ENCODE data around the gene UBE2G1. TPM values are rescaled to one million over a fixed set of nuclear protein-coding genes. Genes with fewer than 3 reads are reported as not detected.

The UBE2G1 gene
- polyA plus RNA-seq (52.1 to 86.2 TPM (median 60.1 TPM) in 3 replicates), polyA minus RNA-seq (19.1 to 49.6 TPM (median 30.4 TPM) in 3 replicates)
- 36.2 TPM for polyA plus RNA-seq (2011; ENCODE audit: low read depth)
- 53.0 and 109 TPM in 2 replicates for polyA plus RNA-seq (2011; cell fraction: cytosol; rRNA removed)
- 56.5 and 67.3 TPM in 2 replicates for polyA plus RNA-seq (2011; cell fraction: nucleus; rRNA removed)
- 63.6 and 74.0 TPM in 2 replicates for polyA plus RNA-seq (2012; ENCODE audit: low replicate concordance)
- polyA minus RNA-seq (2011; cell fraction: cytosol; rRNA and poly(A)+ RNA removed): 77.9 TPM
- polyA minus RNA-seq (2011; cell fraction: nucleus; rRNA and poly(A)+ RNA removed): 51.2 and 60.7 TPM in 2 replicates

- dilution Hi-C loops (cut with MboI; ENCODE audit: extremely low pct_ligation_motif_present, low sequenced_read_pairs): no loop called here
- Histone ChIP-seq H3K36me3 (ENCODE audit: control insufficient read depth in 2 of 2, extremely low read depth in 1 of 2, insufficient read depth in 2 of 2, low read length in 2 of 2) (peaks cover 1 to 4% of the 10 kb centered on the region in 2 experiments), H3K4me2 (ENCODE audit: control insufficient read depth, extremely low read depth, insufficient read depth, low read depth, low read length) (peak within 1 kb of the TSS; percentile 98), H3K9me1 (ENCODE audit: control insufficient read depth, extremely low read depth, insufficient read depth, low read length) (no peaks in the 10 kb centered on the region), H3K79me2 (ENCODE audit: control insufficient read depth, insufficient read depth, low read length) (peaks cover 47% of the 10 kb centered on the region), H3K4me1 (ENCODE audit: control insufficient read depth, extremely low read depth, insufficient read depth, low read length) (peaks cover 20% of the 10 kb centered on the region), H3K9ac (ENCODE audit: control insufficient read depth, extremely low read depth, insufficient read depth, low read length) (peak within 1 kb of the TSS; percentile 92), H3K4me3 (ENCODE audit: control insufficient read depth in 2 of 3, extremely low read depth in 1 of 3, insufficient read depth in 2 of 3, low read depth in 1 of 3, low read length in 3 of 3) (peak within 1 kb of the TSS; percentile 82 to 95 (median 94)), H2AFZ (ENCODE audit: control insufficient read depth, low read length) (peak within 1 kb of the TSS; percentile 99), H3K27ac (ENCODE audit: control insufficient read depth, insufficient read depth, low read length) (peak within 1 kb of the TSS; percentile 88), H3K27me3 (ENCODE audit: control insufficient read depth, extremely low read depth, insufficient read depth, low read length) (no peaks in the 10 kb centered on the region), H4K20me1 (ENCODE audit: control insufficient read depth, extremely low read depth, insufficient read depth, low read length) (peaks cover 4% of the 10 kb centered on the region), H3K9me3 (ENCODE audit: control insufficient read depth, low read depth, low read length) (no peaks in the 10 kb centered on the region)
- FAIRE-seq: peak; percentile 55
- peak; percentile 68 for DNase-seq (ENCODE audit: low read depth, low spot score)
- TF ChIP-seq CTCF (optimal IDR thresholded peaks at IDR 0.05 in 1 of 3, IDR thresholded peaks at IDR 0.05 in 1 of 3, conservative IDR thresholded peaks at IDR 0.05 in 1 of 3; ENCODE audit: extremely low read depth in 1 of 3, insufficient read depth in 2 of 3, low read length in 3 of 3) (peak; percentile 14 to 36 (median 29)), EZH2 (IDR thresholded peaks at IDR 0.05; ENCODE audit: low read length) (no peak)
Observed at GRCh38 chr17:4366327-4367063, at the start of gene UBE2G1. Gene UBE2G1 (minus strand): TSS chr17:4366675. CDS start chr17:4366316, 359 bp downstream.

GRCh38 chr17:4412933-4413831 is 46.7 kb upstream of the UBE2G1 start:
- FAIRE-seq: peak; percentile 97

More at GRCh38 chr17:4412933-4413831, 46.7 kb upstream of the UBE2G1 start:
- H3K9me1 ChIP-seq (ENCODE audit: control insufficient read depth, extremely low read depth, insufficient read depth, low read length): no peaks in the 10 kb centered on the region
- no peak overlapping the region for H3K9ac ChIP-seq (ENCODE audit: control insufficient read depth, extremely low read depth, insufficient read depth, low read length)
- H4K20me1 ChIP-seq (ENCODE audit: control insufficient read depth, extremely low read depth, insufficient read depth, low read length): no peaks in the 10 kb centered on the region
- H3K4me1 ChIP-seq (ENCODE audit: control insufficient read depth, extremely low read depth, insufficient read depth, low read length): peaks cover 13% of the 10 kb centered on the region
- DNase-seq (ENCODE audit: low read depth, low spot score): peak; percentile 67
- dilution Hi-C loops (cut with MboI; ENCODE audit: extremely low pct_ligation_motif_present, low sequenced_read_pairs): loop anchor here (25.0 kb wide), 1 partner anchor 101 kb away; no protein-coding TSS in a partner anchor
- H2AFZ ChIP-seq (ENCODE audit: control insufficient read depth, low read length): peak overlapping the region; percentile 16
- H3K4me2 ChIP-seq (ENCODE audit: control insufficient read depth, extremely low read depth, insufficient read depth, low read depth, low read length): peak overlapping the region; percentile 58
- TF ChIP-seq EZH2 (IDR thresholded peaks at IDR 0.05; ENCODE audit: low read length) (no peak), CTCF (optimal IDR thresholded peaks at IDR 0.05 in 1 of 3, IDR thresholded peaks at IDR 0.05 in 1 of 3, conservative IDR thresholded peaks at IDR 0.05 in 1 of 3; ENCODE audit: extremely low read depth in 1 of 3, insufficient read depth in 2 of 3, low read length in 3 of 3) (peak; percentile 80 to 96 (median 96))
- H3K27me3 ChIP-seq (ENCODE audit: control insufficient read depth, extremely low read depth, insufficient read depth, low read length): no peaks in the 10 kb centered on the region
- H3K9me3 ChIP-seq (ENCODE audit: control insufficient read depth, low read depth, low read length): no peaks in the 10 kb centered on the region
- H3K36me3 ChIP-seq (ENCODE audit: control insufficient read depth in 2 of 2, extremely low read depth in 1 of 2, insufficient read depth in 2 of 2, low read length in 2 of 2): no peaks in the 10 kb centered on the region
- peak overlapping the region in 1 of 3 experiments; percentile 19 for H3K4me3 ChIP-seq (ENCODE audit: control insufficient read depth in 2 of 3, extremely low read depth in 1 of 3, insufficient read depth in 2 of 3, low read depth in 1 of 3, low read length in 3 of 3)
- H3K27ac ChIP-seq (ENCODE audit: control insufficient read depth, insufficient read depth, low read length): no peak overlapping the region
- H3K79me2 ChIP-seq (ENCODE audit: control insufficient read depth, insufficient read depth, low read length): no peaks in the 10 kb centered on the region
